SKM-1 treated with dmso at 0.1 percent for 144 hours (cell line): ENCODE results near the gene HERC4.
A peak's percentile ranks its signal among the peaks of the same experiment; 100 is the strongest.
"Not testable (repeated sequence)": the region's sequence is repeated elsewhere in the genome, so short reads cannot be mapped to it uniquely, and the experiment has no call there.

ENCODE experiments used
- DNase-seq: peaks from one replicate; lab custom pipeline; 2025; ENCODE audit not compliant: unreplicated experiment; lab: John Stamatoyannopoulos, UW

The HERC4 gene

DNA sequence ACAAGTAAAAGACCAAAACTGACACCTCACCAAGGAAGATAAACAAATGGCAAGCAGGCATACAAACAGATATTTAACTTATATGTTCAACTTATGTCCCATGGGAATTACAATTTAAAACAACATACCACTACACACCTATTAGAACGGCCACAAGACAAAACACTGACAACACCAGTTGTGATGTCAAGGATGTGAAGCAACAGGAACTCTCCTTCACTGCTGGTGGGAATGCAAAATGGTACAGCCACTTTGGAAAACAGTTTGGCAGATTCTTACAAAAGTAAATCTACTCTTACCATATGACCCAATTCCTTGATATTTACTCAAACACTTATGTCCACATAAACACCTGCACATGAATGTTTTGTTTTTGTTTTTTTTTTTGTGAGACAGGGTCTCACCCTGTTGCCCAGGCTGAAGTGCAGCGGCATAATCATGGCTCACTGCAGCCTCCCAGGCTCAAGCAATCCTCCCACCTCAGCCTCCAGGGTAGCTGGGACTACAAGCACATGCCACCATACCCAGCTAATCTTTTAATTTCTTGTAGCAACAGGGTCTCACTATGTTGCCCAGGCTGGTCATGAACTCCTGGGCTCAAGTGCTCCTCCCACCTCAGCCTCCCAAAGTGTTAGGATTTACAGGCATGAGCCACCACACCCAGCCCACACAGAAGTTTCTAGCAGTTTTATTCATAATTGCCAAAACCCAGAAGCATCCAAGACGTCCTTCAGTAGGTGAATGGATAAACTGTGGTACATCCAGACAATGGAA, 27.3 kb downstream of the HERC4 start:
- no peak for DNase-seq

GRCh38 chr10:68047122-68047521, 28.0 kb downstream of the HERC4 start:
- DNase-seq, result no peak

GRCh38 chr10:68046642-68047041, 28.4 kb downstream of the HERC4 start:
- DNase-seq, result no peak

DNA sequence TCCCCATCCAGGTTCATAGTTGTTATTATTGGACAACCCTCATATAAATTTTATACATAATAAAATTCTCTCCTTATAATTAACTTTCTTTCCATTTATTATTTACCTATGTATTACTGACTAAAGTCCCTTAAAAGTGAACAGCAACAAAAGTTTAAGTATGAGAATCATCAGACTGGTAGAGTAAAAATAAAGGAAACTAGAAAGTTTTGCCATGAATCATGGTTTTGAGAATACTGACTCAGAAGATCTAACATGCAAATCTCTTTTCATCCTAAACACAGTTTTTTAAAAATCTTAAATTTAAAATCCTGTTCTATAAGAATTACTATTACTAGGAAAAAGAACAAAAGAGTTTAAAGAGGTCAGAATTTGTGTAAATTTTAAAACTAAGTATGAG, 32.1 kb downstream of the HERC4 start:
- DNase-seq, result no peak

DNA sequence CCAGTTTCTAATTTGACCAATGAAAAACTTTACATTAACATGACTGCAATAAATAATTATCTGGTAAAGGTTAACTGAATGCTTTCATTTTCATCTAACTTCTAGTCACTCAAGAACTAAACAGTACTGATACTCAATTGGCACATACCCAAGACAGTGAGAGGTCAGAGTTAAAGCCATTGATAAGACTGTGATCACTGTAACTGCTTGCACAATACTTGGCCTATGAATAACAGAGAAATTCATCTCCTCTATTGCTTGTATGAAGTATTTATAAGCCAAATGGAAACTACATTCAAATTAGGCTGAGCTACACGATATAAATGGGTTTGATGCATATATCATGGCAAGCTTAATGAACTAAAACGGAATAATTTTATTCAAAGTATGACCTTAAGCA, 43.0 kb downstream of the HERC4 start:
- DNase-seq, result no peak

GRCh38 chr10:68027429-68027828, 47.7 kb downstream of the HERC4 start:
- DNase-seq, result no peak

DNA sequence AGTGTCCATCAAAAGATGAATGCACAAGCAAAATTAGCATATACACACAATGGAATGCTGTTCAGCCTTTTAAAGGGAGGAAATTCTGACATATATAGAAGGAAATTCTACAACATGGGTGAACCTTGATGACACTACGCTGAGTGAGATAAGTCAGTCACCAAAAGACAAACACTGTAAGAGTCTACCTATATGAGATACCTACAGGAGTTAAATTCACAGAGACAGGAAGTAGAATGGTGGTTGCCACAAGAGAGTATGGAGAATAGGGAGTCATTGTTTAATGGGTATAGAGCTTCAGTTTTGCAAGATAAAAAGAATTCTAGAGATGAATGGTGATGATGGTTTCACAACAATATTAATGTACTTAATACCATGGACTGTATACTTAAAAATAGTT, 51.8 kb downstream of the HERC4 start:
- no peak for DNase-seq

GRCh38 chr10:68022324-68022723, 52.8 kb downstream of the HERC4 start:
- DNase-seq, result not testable (repeated sequence)

DNA sequence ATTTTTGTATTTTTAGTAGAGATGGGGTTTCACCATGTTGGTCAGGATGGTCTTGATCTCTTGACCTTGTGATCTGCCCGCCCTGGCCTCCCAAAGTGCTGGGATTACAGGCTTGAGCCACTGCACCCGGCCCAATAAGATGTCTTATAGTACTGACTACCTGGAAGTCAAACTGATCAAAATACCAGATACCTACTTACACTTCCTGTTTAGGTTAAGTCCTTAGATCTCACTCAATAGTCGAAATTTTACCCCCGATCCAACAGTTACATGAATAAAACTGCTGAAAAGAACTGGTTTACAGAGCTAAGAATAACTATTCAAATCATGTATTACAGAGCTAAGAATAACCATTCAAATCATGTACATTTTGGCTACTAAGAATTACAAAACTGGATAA, 58.6 kb downstream of the HERC4 start:
- not testable (repeated sequence) for DNase-seq

DNA sequence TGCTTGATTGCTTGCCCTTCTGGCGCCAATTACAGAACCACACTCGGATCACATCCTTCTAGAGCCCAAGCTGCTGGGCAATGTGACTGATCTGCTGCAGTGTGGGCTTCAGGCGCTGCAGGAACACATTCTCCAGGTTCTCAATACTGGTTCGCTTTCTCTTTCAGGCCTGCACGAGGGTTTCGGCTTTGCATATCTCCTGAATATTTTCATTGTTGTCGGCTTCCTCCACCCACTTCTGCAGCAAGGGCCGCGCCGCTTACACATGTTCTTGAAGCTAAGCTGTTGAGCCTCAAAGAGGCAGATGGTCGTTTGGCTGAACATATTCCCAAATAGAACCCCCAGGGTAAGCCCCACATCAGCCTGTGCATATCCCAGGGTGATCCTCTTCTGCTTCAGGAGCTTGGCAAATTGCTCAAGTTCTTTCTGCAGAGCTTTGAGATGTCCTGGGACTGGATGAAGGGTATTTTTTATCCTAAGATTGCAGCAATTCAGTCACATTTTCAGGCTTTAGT, 64.6 kb downstream of the HERC4 start:
- no peak for DNase-seq

GRCh38 chr10:68007356-68007755, 67.7 kb downstream of the HERC4 start:
- DNase-seq, result no peak

GRCh38 chr10:68001539-68001938, 73.5 kb downstream of the HERC4 start:
- no peak for DNase-seq

DNA sequence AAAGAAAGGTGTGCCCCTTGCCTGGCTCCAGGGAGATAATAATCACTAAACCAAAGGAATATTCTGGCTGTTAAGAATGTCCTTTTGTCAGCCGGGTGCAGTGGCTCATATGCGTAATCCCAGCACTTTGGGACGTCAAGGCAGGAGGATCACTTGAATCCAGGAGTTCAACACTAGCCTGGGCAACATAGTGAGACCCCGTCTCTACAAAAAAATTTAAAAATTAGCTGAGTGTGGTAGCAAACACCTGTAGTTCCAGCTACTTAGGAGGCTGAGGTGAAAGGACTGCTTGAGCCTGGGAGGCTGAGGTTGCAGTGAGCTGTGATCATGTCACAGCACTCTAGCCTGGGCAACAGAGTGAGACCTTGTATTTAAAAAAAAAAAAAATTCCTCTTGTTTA, 74.1 kb downstream of the HERC4 start:
- DNase-seq, result no peak

DNA sequence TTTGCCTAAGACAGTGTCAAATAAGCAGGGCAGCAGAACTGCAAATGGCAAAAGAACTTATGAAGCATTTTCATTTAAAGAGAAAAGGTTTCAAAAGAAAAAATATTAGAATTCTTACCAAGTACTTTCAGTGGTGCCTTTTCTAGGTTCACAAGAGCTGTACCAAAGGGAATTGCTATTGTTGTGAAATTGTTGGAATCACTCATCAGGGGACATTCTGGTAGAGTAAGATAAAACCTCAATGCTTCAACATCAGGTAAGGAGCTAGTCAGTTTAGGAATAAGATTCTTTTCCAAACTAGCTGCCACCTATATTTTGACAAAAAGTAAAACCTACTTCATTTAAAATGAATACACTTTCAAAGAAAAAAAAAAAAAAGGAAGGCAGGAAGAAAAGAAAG, 85.0 kb downstream of the HERC4 start:
- DNase-seq, result no peak

DNA sequence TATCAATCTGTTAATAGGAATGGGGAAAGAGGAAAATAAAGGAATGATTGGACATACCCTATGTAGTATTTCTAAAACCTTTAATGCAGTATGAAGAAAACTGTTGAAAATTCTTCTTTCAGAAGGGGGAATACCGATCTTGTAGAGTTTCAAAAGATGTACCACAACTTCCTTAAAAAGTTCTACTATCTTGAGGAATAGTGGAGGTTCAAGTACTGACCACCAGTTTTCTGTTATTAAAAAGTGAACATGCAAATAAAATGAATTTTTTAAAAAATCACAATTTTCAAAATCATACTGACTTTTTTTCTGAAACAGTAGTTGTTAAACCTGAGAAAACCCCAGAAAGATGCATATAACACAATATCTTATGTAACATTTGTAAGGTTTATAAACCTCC, 86.5 kb downstream of the HERC4 start:
- DNase-seq, result peak; percentile 10

GRCh38 chr10:67982603-67983002, 92.5 kb downstream of the HERC4 start:
- DNase-seq, result not testable (repeated sequence)

GRCh38 chr10:67978749-67979148, 96.3 kb downstream of the HERC4 start:
- DNase-seq, result no peak

DNA sequence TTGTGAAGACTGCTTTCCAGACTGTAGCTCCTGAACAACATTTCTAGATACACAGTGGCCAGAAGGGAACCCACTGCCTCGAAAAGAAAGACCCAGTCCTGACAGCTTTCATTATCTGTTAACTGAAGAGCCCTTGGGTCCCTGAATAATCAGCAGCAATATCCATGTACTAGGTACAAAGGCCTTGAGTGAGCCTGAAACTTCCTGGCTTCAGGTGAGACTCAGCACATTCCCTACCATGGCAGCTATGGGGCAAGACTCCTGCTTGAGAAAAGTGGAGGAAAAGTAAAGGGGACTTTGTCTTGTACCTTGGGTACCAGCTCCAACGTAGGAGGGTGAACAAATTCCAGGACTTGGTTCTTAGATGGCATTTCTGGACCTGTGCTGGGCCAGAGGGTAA, 97.8 kb downstream of the HERC4 start:
- no peak for DNase-seq

DNA sequence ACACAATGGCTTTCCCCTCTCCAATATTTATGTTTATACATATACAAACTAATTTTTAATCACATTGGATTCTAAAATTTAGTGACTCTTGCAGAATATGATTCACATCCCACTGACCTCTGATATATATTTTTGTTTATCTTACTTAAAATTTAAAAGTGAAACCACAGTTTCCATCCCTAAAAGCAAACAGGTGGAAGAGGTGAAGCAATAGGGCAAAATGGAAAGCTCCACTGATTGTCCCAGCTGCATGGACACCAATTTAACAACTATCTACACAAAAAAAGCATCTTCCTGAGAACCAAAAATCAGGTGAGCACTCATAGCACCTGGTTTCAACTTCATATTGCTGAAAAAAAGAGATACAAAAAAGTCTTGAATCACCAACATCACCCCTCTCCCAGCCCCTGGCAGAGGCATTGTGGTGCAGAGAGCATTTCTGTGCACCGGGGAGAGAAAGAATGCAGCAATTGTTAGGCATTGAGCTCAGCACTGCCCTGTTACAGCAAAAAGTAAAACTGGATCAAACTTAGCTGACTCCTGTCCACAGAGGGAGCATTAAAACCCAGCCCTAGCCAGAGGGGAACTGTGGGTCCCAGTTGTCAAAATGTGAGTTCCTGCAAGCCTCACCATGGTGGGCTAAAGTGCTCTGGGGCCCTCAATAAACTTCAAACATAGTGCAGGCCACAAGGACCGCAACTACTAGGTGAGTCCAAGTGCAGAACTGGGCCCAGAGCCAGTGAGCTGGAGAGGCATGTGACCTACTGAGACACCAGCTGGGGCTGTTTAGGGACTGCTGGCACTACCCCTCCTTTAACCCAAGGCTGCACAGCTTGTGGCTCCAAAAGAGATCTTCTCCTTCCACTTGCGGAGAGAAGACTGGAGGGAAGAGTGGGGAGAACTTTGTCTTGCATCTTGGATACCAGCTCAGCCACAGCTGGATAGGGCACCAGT, 98.5 kb downstream of the HERC4 start:
- no peak for DNase-seq

DNA sequence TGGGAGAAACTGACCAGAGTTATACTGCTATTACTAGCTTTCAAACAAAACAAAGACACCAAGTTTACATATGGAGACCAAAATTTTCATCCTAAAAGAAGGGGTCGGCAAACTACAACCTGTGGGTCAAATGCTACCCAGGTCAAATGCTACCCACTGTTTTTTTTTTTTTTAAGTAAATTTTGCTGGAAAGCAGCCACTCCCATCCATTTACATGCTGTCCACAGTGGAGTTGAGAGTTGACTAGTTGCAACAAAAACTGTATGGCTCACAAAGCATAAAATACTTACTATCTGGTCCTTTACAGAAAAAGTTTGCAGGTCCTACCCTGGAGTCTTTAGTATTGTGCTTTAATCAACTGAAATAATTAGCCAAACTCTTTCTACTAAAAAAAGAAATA, 99.2 kb downstream of the HERC4 start:
- DNase-seq, result no peak

- DNase-seq, result no peak
These were observed 103.8 kb downstream of the HERC4 start for GRCh38 chr10:67971311-67971710.

DNA sequence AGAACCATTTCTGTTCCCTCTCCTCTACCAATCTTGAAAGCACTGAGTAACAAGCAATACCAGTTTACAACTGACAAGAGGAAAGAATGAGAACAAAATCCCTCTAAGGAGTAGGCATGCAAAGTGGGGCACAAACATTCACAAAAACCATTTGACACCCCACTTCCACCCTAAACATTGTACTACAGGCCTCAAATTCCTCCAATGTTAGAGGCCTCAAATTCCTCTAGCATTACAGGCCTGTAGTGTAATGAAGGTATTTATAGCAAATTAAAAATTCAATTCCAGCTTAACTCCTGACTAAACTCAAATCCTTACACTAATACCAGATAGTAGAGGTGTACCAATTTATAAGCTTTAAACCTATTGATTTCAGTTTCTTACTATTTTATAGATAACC, 105.2 kb downstream of the HERC4 start:
- no peak for DNase-seq
